DOHH2 (cell line): ENCODE results near the gene SLC22A1.

Experiments used
- CTCF ChIP-seq: fragments of 200-600 bp; sonication (generic); IDR thresholded peaks from one replicate; pipeline ENCODE4 v1.5.1; 2014; ENCODE audit warnings: antibody characterized with exemption, mild to moderate bottlenecking, low read depth, low read length; ENCODE audit not compliant: poor library complexity, severe bottlenecking
- EZH2phosphoT487 ChIP-seq: fragments of 200-600 bp; sonication (generic); IDR thresholded peaks from 2 replicates; pipeline ENCODE4 v1.6.1; 2017; ENCODE audit warnings: borderline replicate concordance, mild to moderate bottlenecking, antibody characterized with exemption, low read length, moderate library complexity, mixed read lengths

DNA sequence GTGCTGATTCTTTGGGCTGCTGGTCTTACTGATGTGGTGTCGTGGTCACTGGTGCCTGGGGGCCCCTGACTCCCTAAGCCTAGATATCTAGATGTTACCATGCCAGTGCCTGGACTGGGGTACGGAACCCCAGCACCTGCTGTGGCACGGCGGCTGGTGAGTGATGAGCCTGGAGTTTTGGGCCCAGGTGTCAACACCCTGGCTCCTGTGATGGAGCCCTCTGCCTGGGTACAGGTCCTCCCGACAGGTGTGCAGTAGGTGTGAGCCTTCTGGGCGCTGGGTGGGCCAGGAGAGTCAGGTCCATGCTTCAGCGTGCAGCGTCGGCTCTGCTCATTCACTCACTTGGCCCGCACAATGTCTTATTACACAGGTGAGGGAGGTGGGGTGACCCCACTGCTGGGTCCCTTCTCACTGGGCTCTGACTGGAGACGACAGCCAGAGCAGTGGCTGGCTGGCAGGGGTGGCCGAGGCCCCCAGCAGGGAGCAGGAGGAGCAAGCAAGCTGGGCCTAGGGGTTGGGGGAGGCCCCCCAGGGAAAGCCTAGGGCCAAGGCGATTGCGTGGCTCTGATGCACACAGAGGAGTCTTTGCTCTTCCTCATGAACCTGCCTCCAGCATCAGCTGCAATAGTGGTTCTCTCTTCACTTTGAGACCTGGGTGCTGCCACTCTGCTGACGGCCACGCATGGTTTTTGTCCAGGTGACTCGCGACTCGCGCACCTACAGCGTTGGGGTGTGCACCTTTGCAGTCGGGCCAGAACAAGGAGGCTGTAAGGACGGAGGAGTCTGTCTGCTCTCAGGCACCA lies 42.5 kb upstream of the SLC22A1 start:
- TF ChIP-seq CTCF (no peak), EZH2phosphoT487 (no peak)
